ENCODE results near the gene CCL24. TPM values are rescaled to one million over a fixed set of nuclear protein-coding genes. Genes with fewer than 3 reads are reported as not detected.
"Not testable (repeated sequence)": the region's sequence is repeated elsewhere in the genome, so short reads cannot be mapped to it uniquely, and the experiment has no call there.

CCL24 gene
- total RNA-seq, 1 donor from 2014 or later: not detected

DNA sequence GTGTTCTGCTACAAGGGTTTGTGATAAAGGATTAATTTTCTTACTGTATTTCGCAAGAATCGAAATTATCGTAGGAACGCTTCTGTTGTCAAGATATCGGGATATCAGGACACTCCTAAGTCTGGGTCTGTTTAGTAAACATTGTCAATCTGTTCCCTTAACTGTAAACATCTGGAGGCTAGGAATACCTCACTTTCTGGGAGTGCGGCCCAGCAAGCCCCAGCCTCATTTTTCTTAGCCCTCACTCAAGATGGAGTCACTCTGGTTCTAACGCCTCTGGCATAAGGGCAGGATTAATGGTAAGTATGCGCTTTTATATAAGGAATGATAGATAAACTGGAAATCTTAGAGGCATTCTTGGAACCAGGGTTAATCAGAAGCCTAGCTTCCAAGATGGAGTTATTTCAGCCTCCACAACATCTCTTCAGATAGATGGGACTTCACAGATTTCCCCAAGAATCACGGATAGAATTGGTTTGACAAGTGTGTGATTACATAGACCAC, 30.1 kb upstream of the CCL24 start:
- H3K27ac Mint-ChIP-seq (ENCODE audit: unreplicated experiment): no peak overlapping the region
- TF ChIP-seq, protein P1, sequence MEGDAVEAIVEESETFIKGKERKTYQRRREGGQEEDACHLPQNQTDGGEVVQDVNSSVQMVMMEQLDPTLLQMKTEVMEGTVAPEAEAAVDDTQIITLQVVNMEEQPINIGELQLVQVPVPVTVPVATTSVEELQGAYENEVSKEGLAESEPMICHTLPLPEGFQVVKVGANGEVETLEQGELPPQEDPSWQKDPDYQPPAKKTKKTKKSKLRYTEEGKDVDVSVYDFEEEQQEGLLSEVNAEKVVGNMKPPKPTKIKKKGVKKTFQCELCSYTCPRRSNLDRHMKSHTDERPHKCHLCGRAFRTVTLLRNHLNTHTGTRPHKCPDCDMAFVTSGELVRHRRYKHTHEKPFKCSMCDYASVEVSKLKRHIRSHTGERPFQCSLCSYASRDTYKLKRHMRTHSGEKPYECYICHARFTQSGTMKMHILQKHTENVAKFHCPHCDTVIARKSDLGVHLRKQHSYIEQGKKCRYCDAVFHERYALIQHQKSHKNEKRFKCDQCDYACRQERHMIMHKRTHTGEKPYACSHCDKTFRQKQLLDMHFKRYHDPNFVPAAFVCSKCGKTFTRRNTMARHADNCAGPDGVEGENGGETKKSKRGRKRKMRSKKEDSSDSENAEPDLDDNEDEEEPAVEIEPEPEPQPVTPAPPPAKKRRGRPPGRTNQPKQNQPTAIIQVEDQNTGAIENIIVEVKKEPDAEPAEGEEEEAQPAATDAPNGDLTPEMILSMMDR (IDR thresholded peaks at IDR 0.05; ENCODE audit: partially characterized antibody, unreplicated experiment): no peak
- no peak overlapping the region for H3K4me3 Mint-ChIP-seq (ENCODE audit: unreplicated experiment)
- no peaks in the 10 kb centered on the region for H3K4me1 Mint-ChIP-seq (ENCODE audit: low read depth, unreplicated experiment)
- H3K9me3 Mint-ChIP-seq (ENCODE audit: unreplicated experiment): no peaks in the 10 kb centered on the region
- DNase-seq: no peak
- no peaks in the 10 kb centered on the region for H3K36me3 Mint-ChIP-seq (ENCODE audit: unreplicated experiment)
- H3K27me3 Mint-ChIP-seq (ENCODE audit: unreplicated experiment): peaks cover 5% of the 10 kb centered on the region

DNA sequence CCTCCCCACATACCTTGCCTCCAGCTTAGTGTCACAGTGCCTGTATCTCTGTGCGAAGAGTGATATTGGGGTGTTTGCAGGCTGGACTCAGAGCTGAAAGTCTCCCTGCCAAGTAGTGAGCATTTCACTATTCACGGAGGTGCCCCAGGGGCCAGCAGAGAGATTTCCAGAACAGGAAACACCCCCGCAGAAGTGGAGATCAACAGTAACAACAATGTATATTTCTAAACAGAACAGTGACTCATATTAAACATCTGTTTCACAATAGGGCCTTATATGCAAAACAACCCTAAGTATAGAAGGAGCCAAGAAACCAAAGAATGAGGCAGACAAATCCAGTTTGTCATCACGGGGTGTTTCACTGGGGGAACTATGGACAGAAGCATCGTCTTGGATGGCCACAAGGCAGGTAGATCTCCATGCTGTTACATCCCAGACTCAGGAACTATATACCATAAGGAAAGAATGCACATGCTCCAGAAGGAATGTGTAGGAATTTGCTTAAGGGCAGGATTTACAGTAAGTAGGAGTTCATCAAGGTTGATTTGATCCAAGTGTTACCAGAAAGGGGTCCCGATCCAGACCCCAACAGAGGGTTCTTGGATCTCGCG, 29.3 kb upstream of the CCL24 start:
- no peak overlapping the region for H3K4me3 Mint-ChIP-seq (ENCODE audit: unreplicated experiment)
- TF ChIP-seq, protein P1 (IDR thresholded peaks at IDR 0.05; ENCODE audit: partially characterized antibody, unreplicated experiment): no peak
- H3K27ac Mint-ChIP-seq (ENCODE audit: unreplicated experiment): no peak overlapping the region
- no peaks in the 10 kb centered on the region for H3K36me3 Mint-ChIP-seq (ENCODE audit: unreplicated experiment)
- no peaks in the 10 kb centered on the region for H3K4me1 Mint-ChIP-seq (ENCODE audit: low read depth, unreplicated experiment)
- DNase-seq: no peak
- H3K9me3 Mint-ChIP-seq (ENCODE audit: unreplicated experiment): no peaks in the 10 kb centered on the region
- peaks cover 5% of the 10 kb centered on the region for H3K27me3 Mint-ChIP-seq (ENCODE audit: unreplicated experiment)

DNA sequence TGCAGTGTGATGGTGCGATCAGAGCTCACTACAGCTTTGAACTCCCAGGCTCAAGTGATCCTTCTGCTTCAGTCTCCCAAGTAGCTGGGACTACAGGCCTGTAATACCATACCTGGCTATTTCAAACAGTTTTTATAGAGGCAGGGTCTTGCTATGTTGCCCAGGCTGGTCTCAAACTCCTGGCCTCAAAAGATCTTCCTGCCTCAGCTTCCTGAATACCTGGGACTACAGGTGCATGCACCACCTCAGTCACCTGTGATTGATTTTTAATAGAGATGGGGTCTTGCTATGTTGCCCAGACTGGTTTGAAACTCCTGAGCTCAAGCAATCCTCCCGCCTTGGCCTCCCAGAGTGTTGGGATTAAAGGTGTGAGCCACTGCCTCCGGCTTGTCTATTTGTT, 26.4 kb upstream of the CCL24 start:
- H3K27me3 Mint-ChIP-seq (ENCODE audit: unreplicated experiment): peaks cover 3% of the 10 kb centered on the region
- no peak overlapping the region for H3K4me3 Mint-ChIP-seq (ENCODE audit: unreplicated experiment)
- no peak overlapping the region for H3K27ac Mint-ChIP-seq (ENCODE audit: unreplicated experiment)
- no peaks in the 10 kb centered on the region for H3K4me1 Mint-ChIP-seq (ENCODE audit: low read depth, unreplicated experiment)
- no peaks in the 10 kb centered on the region for H3K9me3 Mint-ChIP-seq (ENCODE audit: unreplicated experiment)
- TF ChIP-seq, protein P1 (IDR thresholded peaks at IDR 0.05; ENCODE audit: partially characterized antibody, unreplicated experiment): no peak
- DNase-seq: no peak
- H3K36me3 Mint-ChIP-seq (ENCODE audit: unreplicated experiment): no peaks in the 10 kb centered on the region

DNA sequence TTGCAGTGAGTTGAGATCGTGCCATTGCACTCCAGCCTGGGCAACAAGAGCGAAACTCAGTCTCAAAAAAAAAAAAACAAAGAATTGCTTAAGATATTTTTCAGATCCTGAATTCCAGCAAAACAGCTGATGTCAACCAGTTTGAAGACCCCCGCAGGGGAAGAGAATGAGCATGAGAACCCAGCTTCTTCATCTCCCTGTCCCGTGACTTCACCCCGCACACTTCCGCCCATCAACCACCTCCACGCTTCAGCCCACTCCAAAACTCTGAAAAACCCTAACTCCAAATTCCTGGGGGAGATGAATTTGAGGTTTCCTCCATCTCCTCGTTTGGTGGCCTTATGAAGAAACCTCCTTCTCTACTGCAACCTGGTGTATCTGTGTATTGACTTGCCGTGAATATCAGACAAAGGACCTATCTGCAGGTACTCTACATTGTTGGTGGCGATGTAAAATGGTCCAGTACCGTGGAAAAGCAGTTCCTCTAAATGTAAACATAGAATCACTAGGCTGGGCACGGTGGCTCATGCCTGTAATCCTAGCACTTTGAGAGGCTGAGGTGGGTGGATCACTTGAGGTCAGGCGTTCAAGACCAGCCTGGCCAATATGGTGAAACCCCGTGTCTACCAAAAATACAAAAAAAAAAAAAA, 24.8 kb upstream of the CCL24 start:
- H3K4me1 Mint-ChIP-seq (ENCODE audit: low read depth, unreplicated experiment); H3K9me3 Mint-ChIP-seq (ENCODE audit: unreplicated experiment); H3K4me3 Mint-ChIP-seq (ENCODE audit: unreplicated experiment); H3K27ac Mint-ChIP-seq (ENCODE audit: unreplicated experiment); H3K36me3 Mint-ChIP-seq (ENCODE audit: unreplicated experiment); H3K27me3 Mint-ChIP-seq (ENCODE audit: unreplicated experiment); DNase-seq: not testable (repeated sequence)

DNA sequence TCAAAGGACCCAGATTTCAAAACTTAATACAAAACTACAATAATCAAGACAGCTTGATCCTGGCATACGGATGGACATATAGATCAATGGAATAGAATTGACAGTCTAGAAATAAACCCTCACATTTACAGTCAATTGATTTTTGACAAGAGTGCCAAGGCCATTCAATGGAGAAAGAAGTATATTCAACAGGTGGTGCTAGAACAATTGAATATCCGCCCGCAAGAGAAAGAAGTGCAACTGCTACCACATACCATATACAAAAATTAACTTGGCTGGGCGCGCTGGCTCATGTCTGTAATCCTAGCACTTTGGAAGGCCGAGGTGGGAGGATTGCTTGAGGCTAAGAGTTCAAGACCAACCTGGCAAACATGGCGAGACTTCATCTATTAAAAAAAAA, 23.2 kb upstream of the CCL24 start:
- Mint-ChIP-seq H3K36me3 (ENCODE audit: unreplicated experiment) (no peaks in the 10 kb centered on the region), H3K9me3 (ENCODE audit: unreplicated experiment) (no peaks in the 10 kb centered on the region), H3K4me1 (ENCODE audit: low read depth, unreplicated experiment) (no peaks in the 10 kb centered on the region), H3K4me3 (ENCODE audit: unreplicated experiment) (no peak overlapping the region), H3K27ac (ENCODE audit: unreplicated experiment) (no peak overlapping the region), H3K27me3 (ENCODE audit: unreplicated experiment) (no peaks in the 10 kb centered on the region)
- TF ChIP-seq, protein P1 (IDR thresholded peaks at IDR 0.05; ENCODE audit: partially characterized antibody, unreplicated experiment): no peak
- no peak for DNase-seq

Data from glutamatergic neuron (in vitro differentiated cells).